Measurements from ENCODE around the gene ELSPBP1.

DNA sequence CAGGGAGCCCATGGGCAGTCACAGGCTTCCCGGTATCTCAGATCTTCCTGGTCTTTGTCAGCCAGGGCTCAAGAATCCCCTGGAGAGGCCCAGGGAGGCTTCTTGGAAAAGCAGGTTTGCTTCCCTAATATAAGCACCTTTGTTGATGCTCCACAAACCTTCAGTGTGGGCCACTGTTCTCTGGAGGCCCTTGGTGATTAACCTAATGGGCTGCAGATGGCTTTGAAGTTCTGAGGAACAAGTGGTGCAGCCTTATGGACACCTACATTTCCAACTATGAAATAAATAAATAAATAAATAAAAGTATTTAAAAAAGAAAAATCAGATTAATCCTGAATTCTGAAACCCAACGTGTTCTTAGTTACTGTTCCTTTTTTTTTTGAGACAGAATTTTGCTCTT is 2.4 kb upstream of the ELSPBP1 start, which contains the start of gene BSPH1:
- TF ChIP-seq, protein P1, sequence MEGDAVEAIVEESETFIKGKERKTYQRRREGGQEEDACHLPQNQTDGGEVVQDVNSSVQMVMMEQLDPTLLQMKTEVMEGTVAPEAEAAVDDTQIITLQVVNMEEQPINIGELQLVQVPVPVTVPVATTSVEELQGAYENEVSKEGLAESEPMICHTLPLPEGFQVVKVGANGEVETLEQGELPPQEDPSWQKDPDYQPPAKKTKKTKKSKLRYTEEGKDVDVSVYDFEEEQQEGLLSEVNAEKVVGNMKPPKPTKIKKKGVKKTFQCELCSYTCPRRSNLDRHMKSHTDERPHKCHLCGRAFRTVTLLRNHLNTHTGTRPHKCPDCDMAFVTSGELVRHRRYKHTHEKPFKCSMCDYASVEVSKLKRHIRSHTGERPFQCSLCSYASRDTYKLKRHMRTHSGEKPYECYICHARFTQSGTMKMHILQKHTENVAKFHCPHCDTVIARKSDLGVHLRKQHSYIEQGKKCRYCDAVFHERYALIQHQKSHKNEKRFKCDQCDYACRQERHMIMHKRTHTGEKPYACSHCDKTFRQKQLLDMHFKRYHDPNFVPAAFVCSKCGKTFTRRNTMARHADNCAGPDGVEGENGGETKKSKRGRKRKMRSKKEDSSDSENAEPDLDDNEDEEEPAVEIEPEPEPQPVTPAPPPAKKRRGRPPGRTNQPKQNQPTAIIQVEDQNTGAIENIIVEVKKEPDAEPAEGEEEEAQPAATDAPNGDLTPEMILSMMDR (IDR thresholded peaks at IDR 0.05; ENCODE audit: borderline replicate concordance, extremely low read depth, low read length, poor library complexity, severe bottlenecking), result no peak
- no peak for TF ChIP-seq EZH2 (IDR thresholded peaks at IDR 0.05; ENCODE audit: borderline replicate concordance, low read depth, low read length, severe bottlenecking)

Measured in DND-41 (cell line).